Panc1 (cell line): ENCODE results near the gene LOX. TPM values are rescaled to one million over a fixed set of nuclear protein-coding genes. Genes with fewer than 3 reads are reported as not detected.

Experiments
- ATAC-seq: fragments of 200-7000 bp; cut with Tn5 transposase; 2 replicates; pipeline ENCODE4 v1.9.1; 2020; ENCODE audit warnings: mild to moderate bottlenecking, moderate library complexity
- BruUV-seq: library from RNA; stranded (reverse); fragments of 400-500 nt; replicated peaks from 2 replicates; lab custom pipeline; 2021; lab: Mats Ljungman, UMichigan
- CTCF ChIA-PET: fragments of 300-600 bp; sonication (Branson Sonifier 250); formaldehyde crosslinking; loops from one replicate; lab custom pipeline; 2022; ENCODE audit warnings: antibody characterized with exemption; lab: Charles Lee
- POLR2A ChIA-PET: fragments of 300-600 bp; sonication (Branson Sonifier 250); formaldehyde crosslinking; loops from one replicate; lab custom pipeline; 2022; ENCODE audit warnings: antibody characterized with exemption; lab: Charles Lee
- DNase-seq: peaks from one replicate; pipeline ENCODE4 v3.0.0-alpha.2; 2010; ENCODE audit warnings: low read depth, low spot score
- H3K27ac ChIP-seq: 2 replicates; pipeline ENCODE4 v1.5.1; 2011; ENCODE audit warnings: mild to moderate bottlenecking, low read length, inconsistent platforms
- H3K27me3 ChIP-seq: fragments of 200-500 bp; sonication (Bioruptor generic); 2 replicates; pipeline ENCODE4 v1.6.0; 2014; ENCODE audit warnings: low read length, inconsistent platforms; ENCODE audit not compliant: control insufficient read depth, insufficient read depth
- H3K36me3 ChIP-seq: fragments of 200-500 bp; sonication (Bioruptor generic); 2 replicates; pipeline ENCODE4 v1.5.1; 2014; ENCODE audit warnings: inconsistent platforms, mild to moderate bottlenecking, low read length, moderate library complexity; ENCODE audit not compliant: control insufficient read depth, insufficient read depth
- H3K4me1 ChIP-seq: 2 replicates; pipeline ENCODE4 v1.5.1; 2011; ENCODE audit warnings: inconsistent platforms, mild to moderate bottlenecking, low read length, moderate library complexity; ENCODE audit not compliant: control insufficient read depth, insufficient read depth
- H3K4me3 ChIP-seq, 2 experiments: 2 replicates each; pipeline ENCODE4 v1.5.1; 2011 to 2012; ENCODE audit warnings: low read depth in 2 of 2, low read length in 2 of 2, mild to moderate bottlenecking in 2 of 2, inconsistent platforms in 1 of 2, moderate library complexity in 1 of 2
- H3K9me3 ChIP-seq: fragments of 200-500 bp; sonication (Bioruptor generic); 2 replicates; pipeline ENCODE4 v1.5.1; 2014; ENCODE audit warnings: low read depth, mild to moderate bottlenecking, inconsistent platforms, low read length, moderate library complexity; ENCODE audit not compliant: control insufficient read depth, insufficient read depth
- POLR2AphosphoS5 ChIP-seq: IDR thresholded peaks from 2 replicates; pipeline ENCODE4 v1.6.1; 2012; ENCODE audit warnings: mild to moderate bottlenecking, low read depth, low read length, moderate library complexity
- SIN3A ChIP-seq: IDR thresholded peaks from 2 replicates; pipeline ENCODE4 v1.6.1; 2012; ENCODE audit warnings: low read depth, mild to moderate bottlenecking, low read length, moderate library complexity, borderline replicate concordance; ENCODE audit not compliant: insufficient read depth
- TCF7L2 ChIP-seq: IDR thresholded peaks from 2 replicates; pipeline ENCODE4 v1.6.1; 2011; ENCODE audit warnings: mild to moderate bottlenecking, low read depth, low read length, inconsistent platforms
- in situ Hi-C: cut with HindIII; loops from 2 replicates; pipeline ENCODE4 v1.10.0; 2016; ENCODE audit warnings: low sequenced_read_pairs, low pct_unique_long_range_greater_than_20kb
- intact Hi-C: fragments of 100-400 bp; cut with micrococcal nuclease; formaldehyde crosslinking; loops from one replicate; pipeline ENCODE4 v1.10.0; 2022; ENCODE audit not compliant: unreplicated experiment
- total RNA-seq: library from RNA; stranded (reverse); gene quantifications from one replicate; pipeline ENCODE4 v1.2.1, GENCODE V29; 2021; ENCODE audit not compliant: unreplicated experiment
- TF ChIP-seq, protein P1 (sequence below): fragments of 450-650 bp; IDR thresholded peaks from 2 replicates; pipeline ENCODE4 v1.5.1; 2017; ENCODE audit warnings: mild to moderate bottlenecking
- TF ChIP-seq, protein P2 (sequence below), 2 experiments: IDR thresholded peaks; 2 replicates each; pipeline ENCODE4 v1.6.1; 2011 to 2012; ENCODE audit warnings: low read depth in 2 of 2, control low read depth in 1 of 2, low read length in 1 of 2, mild to moderate bottlenecking in 1 of 2, moderate library complexity in 1 of 2; ENCODE audit not compliant: insufficient read depth in 1 of 2

LOX gene
- total RNA-seq, 1 experiment from 2014 or later = 0.62 TPM

DNA sequence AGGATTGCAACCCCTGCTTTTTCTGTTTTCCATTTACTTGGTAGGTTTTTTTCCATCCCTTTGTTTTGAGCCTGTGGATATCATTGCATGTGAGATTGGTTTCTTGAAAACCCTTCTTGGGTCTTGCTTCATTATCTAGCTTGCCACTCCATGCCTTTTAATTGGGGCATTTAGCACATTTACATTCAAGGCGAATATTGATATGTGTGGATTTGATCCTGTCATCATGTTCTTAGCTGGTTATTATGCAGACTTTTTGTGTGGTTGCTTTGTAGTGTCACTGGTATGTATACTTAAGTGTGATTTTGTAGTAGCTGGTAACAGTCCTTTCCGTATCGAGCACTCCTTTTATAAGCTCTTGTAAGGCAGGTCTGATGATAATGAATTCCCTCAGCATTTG is 26.5 kb downstream of the LOX start:
- Histone ChIP-seq H3K27me3 (no peaks in the 10 kb centered on the region), H3K4me3 (no peak overlapping the region), H3K36me3 (no peaks in the 10 kb centered on the region), H3K9me3 (no peaks in the 10 kb centered on the region), H3K27ac (no peak overlapping the region), H3K4me1 (no peaks in the 10 kb centered on the region)
- TF ChIP-seq POLR2AphosphoS5 (no peak), SIN3A (no peak), TCF7L2 (no peak)
- TF ChIP-seq, protein P1, sequence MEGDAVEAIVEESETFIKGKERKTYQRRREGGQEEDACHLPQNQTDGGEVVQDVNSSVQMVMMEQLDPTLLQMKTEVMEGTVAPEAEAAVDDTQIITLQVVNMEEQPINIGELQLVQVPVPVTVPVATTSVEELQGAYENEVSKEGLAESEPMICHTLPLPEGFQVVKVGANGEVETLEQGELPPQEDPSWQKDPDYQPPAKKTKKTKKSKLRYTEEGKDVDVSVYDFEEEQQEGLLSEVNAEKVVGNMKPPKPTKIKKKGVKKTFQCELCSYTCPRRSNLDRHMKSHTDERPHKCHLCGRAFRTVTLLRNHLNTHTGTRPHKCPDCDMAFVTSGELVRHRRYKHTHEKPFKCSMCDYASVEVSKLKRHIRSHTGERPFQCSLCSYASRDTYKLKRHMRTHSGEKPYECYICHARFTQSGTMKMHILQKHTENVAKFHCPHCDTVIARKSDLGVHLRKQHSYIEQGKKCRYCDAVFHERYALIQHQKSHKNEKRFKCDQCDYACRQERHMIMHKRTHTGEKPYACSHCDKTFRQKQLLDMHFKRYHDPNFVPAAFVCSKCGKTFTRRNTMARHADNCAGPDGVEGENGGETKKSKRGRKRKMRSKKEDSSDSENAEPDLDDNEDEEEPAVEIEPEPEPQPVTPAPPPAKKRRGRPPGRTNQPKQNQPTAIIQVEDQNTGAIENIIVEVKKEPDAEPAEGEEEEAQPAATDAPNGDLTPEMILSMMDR = no peak
- TF ChIP-seq, protein P2, sequence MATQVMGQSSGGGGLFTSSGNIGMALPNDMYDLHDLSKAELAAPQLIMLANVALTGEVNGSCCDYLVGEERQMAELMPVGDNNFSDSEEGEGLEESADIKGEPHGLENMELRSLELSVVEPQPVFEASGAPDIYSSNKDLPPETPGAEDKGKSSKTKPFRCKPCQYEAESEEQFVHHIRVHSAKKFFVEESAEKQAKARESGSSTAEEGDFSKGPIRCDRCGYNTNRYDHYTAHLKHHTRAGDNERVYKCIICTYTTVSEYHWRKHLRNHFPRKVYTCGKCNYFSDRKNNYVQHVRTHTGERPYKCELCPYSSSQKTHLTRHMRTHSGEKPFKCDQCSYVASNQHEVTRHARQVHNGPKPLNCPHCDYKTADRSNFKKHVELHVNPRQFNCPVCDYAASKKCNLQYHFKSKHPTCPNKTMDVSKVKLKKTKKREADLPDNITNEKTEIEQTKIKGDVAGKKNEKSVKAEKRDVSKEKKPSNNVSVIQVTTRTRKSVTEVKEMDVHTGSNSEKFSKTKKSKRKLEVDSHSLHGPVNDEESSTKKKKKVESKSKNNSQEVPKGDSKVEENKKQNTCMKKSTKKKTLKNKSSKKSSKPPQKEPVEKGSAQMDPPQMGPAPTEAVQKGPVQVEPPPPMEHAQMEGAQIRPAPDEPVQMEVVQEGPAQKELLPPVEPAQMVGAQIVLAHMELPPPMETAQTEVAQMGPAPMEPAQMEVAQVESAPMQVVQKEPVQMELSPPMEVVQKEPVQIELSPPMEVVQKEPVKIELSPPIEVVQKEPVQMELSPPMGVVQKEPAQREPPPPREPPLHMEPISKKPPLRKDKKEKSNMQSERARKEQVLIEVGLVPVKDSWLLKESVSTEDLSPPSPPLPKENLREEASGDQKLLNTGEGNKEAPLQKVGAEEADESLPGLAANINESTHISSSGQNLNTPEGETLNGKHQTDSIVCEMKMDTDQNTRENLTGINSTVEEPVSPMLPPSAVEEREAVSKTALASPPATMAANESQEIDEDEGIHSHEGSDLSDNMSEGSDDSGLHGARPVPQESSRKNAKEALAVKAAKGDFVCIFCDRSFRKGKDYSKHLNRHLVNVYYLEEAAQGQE (IDR thresholded peaks at IDR 0.05; ENCODE audit: insufficient read depth in 1 of 2, low read depth in 2 of 2, low read length in 1 of 2) = no peak
- ChIA-PET POLR2A (no interaction called here), CTCF (interaction anchor here (0.7 kb wide), 1 partner anchor 51 kb away, joined by 5 read pairs; no protein-coding TSS in a partner anchor)
- in situ Hi-C loops (no loop called here), intact Hi-C loops (no loop called here)
- DNase-seq (no peak), ATAC-seq (no peak)
- BruUV-seq = no TSS peak

DNA sequence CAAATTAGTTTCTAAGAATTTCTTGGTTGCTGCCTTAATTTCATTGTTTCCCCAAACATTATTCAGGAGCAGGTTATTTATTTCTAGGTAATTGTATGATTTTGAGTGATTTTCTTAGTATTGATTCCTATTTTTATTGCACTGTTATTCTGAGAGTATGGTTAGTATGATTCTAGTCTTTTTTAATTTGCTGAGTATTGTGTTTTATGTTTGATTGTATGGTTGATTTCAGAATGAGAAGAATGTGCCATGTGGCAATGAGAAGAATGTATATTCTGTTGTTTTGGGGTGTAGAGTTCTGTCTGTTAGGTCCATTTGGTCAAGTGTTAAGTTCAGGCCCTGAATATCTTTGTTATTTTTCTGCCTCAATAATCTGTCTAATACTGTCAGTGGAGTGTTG is 27.1 kb downstream of the LOX start:
- no peaks in the 10 kb centered on the region for H3K4me1 ChIP-seq
- in situ Hi-C loops (no loop called here), intact Hi-C loops (no loop called here)
- ATAC-seq (no peak), DNase-seq (no peak)
- no peaks in the 10 kb centered on the region for H3K36me3 ChIP-seq
- H3K27me3 ChIP-seq = no peaks in the 10 kb centered on the region
- H3K9me3 ChIP-seq = no peaks in the 10 kb centered on the region
- POLR2A ChIA-PET = no interaction called here
- BruUV-seq = no TSS peak
- no peak overlapping the region for H3K27ac ChIP-seq
- no peak for TF ChIP-seq SIN3A
- no peak for TF ChIP-seq POLR2AphosphoS5
- TF ChIP-seq, protein P1 = no peak
- TF ChIP-seq, protein P2 (IDR thresholded peaks at IDR 0.05; ENCODE audit: insufficient read depth in 1 of 2, low read depth in 2 of 2, low read length in 1 of 2) = no peak
- no peak for TF ChIP-seq TCF7L2
- CTCF ChIA-PET = no interaction called here
- no peak overlapping the region for H3K4me3 ChIP-seq
